ENCODE results near the gene PLGRKT.
A peak's percentile ranks its signal among the peaks of the same experiment; 100 is the strongest.
"Not testable (repeated sequence)": the region's sequence is repeated elsewhere in the genome, so short reads cannot be mapped to it uniquely, and the experiment has no call there.

Gene PLGRKT, protein sequence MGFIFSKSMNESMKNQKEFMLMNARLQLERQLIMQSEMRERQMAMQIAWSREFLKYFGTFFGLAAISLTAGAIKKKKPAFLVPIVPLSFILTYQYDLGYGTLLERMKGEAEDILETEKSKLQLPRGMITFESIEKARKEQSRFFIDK

GRCh38 chr9:5437254-5438216 is at the start of gene PLGRKT:
TSS of gene PLGRKT (minus strand) at chr9:5437925. CDS start at chr9:5431977, 5,948 bp downstream.
- DNase-seq (ENCODE audit: insufficient read length, low spot score): peak; percentile 82
- peak; percentile 94 for FAIRE-seq

- FAIRE-seq (no peak), DNase-seq (ENCODE audit: insufficient read length, low spot score) (no peak)
Measured at GRCh38 chr9:5486988-5487387, 49.3 kb upstream of the PLGRKT start.

- DNase-seq (ENCODE audit: insufficient read length, low spot score): no peak
- FAIRE-seq: no peak
Measured at GRCh38 chr9:5485378-5486085, 47.8 kb upstream of the PLGRKT start.

DNA sequence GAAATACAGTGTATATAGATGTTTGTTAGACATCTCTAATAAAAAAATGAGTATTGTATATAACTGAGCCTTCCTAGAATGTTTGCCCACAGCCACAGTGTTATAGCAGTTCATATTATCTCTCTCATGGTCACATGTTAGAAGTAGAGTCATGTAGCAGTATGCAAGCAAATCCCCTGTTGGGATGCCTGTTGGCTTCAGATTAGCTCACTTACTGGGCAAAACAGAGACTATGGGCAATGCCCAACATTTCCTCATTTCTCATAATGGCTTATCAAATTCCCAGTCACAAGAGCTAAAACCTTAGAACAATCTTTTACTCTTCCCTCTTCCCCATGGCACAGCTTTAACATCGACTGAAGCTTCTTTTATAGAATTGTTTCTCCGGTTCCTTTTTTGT is 45.6 kb upstream of the PLGRKT start:
- no peak for FAIRE-seq

GRCh38 chr9:5482194-5482593 is 44.5 kb upstream of the PLGRKT start:
- DNase-seq (ENCODE audit: insufficient read length, low spot score) (no peak), FAIRE-seq (no peak)

More for the DNA sequence above, 45.6 kb upstream of the PLGRKT start:
- no peak for DNase-seq (ENCODE audit: insufficient read length, low spot score)

GRCh38 chr9:5481322-5482040 is 43.8 kb upstream of the PLGRKT start:
- FAIRE-seq: peak; percentile 4

DNA sequence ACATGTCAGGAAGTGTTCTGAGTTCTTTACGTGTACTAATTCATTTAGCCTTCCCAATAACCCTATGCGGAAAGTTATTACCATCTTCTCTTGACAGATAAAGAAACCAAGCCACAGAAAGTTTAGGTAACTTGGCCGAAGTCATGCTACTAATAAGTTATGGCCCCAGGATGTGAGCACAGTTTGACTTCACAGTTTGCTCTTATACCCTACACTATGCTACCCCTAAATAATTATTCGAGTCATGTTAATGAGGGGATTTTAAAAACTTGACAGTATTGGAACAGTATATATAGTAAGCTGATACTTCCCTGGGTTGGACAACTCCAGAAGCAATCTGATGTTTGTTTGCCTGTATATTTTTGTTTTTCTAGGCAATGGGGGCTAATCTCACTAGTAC is 43.2 kb upstream of the PLGRKT start:
- peak; percentile 45 for FAIRE-seq

More at GRCh38 chr9:5481322-5482040, 43.8 kb upstream of the PLGRKT start:
- DNase-seq (ENCODE audit: insufficient read length, low spot score): no peak

DNA sequence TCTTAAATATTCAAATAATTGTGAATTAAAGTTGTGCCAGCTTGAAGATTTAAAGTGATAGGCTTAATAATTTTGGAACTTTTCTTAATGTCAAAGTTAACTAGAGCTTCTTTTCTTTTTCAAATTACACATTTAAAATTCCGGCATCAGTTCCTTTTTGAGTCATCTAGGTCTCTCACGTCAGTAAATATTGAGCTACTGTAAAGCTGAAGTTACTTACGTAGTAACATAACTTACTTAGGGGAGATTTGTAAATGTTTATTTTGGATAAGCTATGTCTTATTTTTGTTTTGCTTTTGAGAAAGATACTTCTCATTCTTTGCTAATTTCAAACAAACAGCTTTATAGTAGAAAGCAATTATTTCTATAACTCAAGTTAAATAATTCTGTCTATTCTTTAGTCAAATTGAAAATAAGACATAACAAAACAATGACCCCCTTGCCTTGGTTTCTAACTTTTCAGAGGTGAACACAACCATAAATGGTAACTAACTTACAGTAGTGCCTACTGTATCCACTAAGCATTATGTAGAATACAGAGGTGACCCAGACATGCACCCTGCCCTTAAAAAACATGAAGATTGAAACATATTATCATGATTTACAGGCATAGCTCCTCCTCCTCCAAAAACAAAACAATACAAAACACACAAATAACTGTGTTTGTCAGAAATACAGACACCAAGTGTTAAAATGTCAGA is 42.4 kb upstream of the PLGRKT start:
- FAIRE-seq (peak; percentile 54), DNase-seq (ENCODE audit: insufficient read length, low spot score) (no peak)

More for the DNA sequence above, 43.2 kb upstream of the PLGRKT start:
- DNase-seq (ENCODE audit: insufficient read length, low spot score): no peak

DNA sequence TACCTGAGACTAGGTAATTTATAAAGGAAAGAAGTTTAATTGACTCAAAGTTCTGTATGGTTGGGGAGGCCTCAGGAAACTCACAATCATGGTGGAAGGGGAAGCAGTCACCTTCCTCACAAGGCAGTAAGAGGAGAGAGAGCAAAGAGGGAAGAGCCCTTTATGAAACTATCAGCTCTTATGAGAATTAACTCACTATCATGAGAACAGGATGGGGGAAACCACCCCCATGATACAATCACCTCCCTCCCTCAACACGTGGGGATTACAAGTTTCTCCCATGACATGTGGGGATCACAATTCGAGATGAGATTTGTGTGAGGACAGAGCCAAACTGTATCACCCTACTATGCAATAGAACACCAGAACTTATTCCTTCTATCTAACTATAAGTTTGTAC is 40.5 kb upstream of the PLGRKT start:
- DNase-seq (ENCODE audit: insufficient read length, low spot score) (no peak), FAIRE-seq (peak; percentile 88)

GRCh38 chr9:5475611-5476010 is 37.9 kb upstream of the PLGRKT start:
- DNase-seq (ENCODE audit: insufficient read length, low spot score); FAIRE-seq: not testable (repeated sequence)

- no peak for DNase-seq (ENCODE audit: insufficient read length, low spot score)
- peak; percentile 33 for FAIRE-seq
Measured at GRCh38 chr9:5470816-5471215, 33.1 kb upstream of the PLGRKT start.

DNA sequence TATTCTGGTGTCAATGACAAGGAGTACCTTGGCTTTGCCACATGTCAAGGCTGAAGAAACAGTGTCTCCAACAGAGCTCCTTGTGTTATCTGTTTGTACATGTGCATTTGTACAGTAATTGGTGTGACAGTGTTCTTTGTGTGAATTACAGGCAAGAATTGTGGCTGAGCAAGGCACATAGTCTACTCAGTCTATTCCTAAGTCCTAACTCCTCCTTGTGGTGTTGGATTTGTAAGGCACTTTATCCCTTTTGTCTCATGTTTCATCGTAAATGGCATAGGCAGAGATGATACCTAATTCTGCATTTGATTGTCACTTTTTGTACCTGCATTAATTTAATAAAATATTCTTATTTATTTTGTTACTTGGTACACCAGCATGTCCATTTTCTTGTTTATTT is 32.4 kb upstream of the PLGRKT start:
- DNase-seq (ENCODE audit: insufficient read length, low spot score) (no peak), FAIRE-seq (peak; percentile 49)

DNA sequence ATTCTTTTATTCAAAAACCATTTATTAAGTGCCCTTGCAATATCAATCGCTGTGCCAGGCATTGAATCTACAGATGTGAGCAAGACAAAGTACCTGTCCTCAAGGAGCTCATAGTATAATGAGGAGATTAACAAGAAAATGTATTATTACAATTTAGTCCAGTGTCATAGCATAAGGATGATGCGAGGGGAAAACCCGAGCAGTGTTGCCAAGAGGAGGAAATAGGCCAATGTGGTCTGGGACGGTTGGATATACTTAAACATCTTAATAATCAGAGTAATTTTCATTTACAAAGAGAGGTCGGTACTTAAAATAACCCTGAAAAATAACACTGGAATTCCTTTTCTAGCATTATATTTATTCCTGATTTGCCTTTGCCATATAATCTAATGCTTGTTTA is 31.1 kb upstream of the PLGRKT start:
- peak; percentile 11 for FAIRE-seq
- DNase-seq (ENCODE audit: insufficient read length, low spot score): no peak

- DNase-seq (ENCODE audit: insufficient read length, low spot score) (no peak), FAIRE-seq (peak; percentile 71)
Measured at GRCh38 chr9:5466766-5467165, 29.0 kb upstream of the PLGRKT start.

DNA sequence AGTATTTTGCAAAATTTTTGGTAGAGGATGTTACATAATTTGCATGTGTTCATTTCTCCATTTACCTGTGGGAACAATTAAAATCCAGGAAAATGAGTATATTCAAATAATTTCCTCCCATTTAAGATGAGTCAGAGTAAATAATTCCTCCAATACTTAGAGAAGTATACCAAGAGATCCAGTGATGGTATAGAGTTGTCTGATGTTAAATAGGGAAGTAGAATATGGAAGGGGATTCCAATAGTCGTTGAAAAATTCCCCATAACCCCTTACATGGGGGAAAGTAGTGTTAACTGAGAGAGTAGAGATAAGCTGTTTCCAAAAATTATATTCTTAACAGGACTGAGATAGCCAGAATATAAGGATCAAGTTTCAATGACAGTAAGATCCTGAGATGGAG is 28.3 kb upstream of the PLGRKT start:
- no peak for FAIRE-seq
- no peak for DNase-seq (ENCODE audit: insufficient read length, low spot score)

DNA sequence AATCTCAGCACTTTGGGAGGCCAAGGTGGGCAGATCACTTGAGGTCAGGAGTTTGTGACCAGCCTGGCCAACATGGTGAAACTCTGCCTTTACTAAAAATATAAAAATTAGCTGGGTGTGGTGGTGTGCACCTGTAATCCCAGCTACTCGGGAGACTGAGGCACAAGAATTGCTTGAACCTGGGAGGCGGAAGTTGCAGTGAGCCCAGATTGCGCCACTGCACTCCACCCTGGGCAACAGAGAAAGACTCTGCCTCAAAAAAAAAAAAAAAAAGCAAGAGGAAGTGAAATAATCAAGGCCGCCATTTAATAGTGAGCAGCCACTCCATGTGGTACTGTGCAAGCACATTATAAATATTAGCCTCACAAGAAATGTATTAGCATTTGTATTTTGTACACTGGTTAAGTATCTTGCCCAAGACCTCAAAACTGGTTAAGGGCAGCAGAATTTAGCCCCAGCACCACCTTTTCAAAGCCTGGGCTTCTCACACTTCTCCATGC is 27.2 kb upstream of the PLGRKT start:
- not testable (repeated sequence) for DNase-seq (ENCODE audit: insufficient read length, low spot score); FAIRE-seq

GRCh38 chr9:5460157-5460556 is 22.4 kb upstream of the PLGRKT start:
- FAIRE-seq: peak; percentile 78

GRCh38 chr9:5459289-5459829 is 21.6 kb upstream of the PLGRKT start:
- peak; percentile 95 for FAIRE-seq
- no peak for DNase-seq (ENCODE audit: insufficient read length, low spot score)

More at GRCh38 chr9:5460157-5460556, 22.4 kb upstream of the PLGRKT start:
- DNase-seq (ENCODE audit: insufficient read length, low spot score): no peak

GRCh38 chr9:5455181-5455580 is 17.5 kb upstream of the PLGRKT start:
- FAIRE-seq (no peak), DNase-seq (ENCODE audit: insufficient read length, low spot score) (no peak)
